GM13976 (cell line): Measurements from ENCODE around the gene CAPZB.

Experiments
- DNase-seq: peaks from one replicate; pipeline ENCODE4 v3.0.0; 2012; ENCODE audit warnings: low spot score
- in situ Hi-C: fragments of 300-500 bp; cut with MboI; formaldehyde crosslinking; loops from one replicate; pipeline ENCODE4 v1.12.0; 2022; ENCODE audit warnings: low sequenced_read_pairs, mixed read lengths, inconsistent platforms; ENCODE audit not compliant: unreplicated experiment
- TF ChIP-seq, protein P1 (sequence below): IDR thresholded peaks from 2 replicates; pipeline ENCODE4 v1.5.1; 2012; ENCODE audit warnings: borderline replicate concordance, mild to moderate bottlenecking; ENCODE audit not compliant: insufficient read depth; ENCODE audit errors: extremely low read depth, missing control alignments, control extremely low read depth

Gene CAPZB

DNA sequence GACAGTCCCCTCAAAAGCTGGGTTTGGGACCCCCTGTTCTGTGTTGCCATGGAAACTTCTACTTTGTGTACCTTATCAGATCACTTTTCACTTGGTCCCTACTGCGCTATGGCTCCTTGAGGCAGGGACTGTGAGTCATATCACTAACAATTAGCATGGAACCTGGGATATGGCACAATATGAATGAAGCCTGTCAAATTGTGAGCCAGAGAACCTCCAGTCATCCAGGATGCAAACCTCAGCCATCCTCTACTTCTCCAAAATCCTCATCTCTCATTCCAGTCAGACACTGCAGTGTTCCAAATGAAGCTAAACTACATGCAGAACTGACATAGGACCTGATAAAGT, 11.2 kb upstream of the CAPZB start:
- TF ChIP-seq, protein P1, sequence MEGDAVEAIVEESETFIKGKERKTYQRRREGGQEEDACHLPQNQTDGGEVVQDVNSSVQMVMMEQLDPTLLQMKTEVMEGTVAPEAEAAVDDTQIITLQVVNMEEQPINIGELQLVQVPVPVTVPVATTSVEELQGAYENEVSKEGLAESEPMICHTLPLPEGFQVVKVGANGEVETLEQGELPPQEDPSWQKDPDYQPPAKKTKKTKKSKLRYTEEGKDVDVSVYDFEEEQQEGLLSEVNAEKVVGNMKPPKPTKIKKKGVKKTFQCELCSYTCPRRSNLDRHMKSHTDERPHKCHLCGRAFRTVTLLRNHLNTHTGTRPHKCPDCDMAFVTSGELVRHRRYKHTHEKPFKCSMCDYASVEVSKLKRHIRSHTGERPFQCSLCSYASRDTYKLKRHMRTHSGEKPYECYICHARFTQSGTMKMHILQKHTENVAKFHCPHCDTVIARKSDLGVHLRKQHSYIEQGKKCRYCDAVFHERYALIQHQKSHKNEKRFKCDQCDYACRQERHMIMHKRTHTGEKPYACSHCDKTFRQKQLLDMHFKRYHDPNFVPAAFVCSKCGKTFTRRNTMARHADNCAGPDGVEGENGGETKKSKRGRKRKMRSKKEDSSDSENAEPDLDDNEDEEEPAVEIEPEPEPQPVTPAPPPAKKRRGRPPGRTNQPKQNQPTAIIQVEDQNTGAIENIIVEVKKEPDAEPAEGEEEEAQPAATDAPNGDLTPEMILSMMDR, result no peak
- DNase-seq, result no peak
- in situ Hi-C loops, result no loop called here

DNA sequence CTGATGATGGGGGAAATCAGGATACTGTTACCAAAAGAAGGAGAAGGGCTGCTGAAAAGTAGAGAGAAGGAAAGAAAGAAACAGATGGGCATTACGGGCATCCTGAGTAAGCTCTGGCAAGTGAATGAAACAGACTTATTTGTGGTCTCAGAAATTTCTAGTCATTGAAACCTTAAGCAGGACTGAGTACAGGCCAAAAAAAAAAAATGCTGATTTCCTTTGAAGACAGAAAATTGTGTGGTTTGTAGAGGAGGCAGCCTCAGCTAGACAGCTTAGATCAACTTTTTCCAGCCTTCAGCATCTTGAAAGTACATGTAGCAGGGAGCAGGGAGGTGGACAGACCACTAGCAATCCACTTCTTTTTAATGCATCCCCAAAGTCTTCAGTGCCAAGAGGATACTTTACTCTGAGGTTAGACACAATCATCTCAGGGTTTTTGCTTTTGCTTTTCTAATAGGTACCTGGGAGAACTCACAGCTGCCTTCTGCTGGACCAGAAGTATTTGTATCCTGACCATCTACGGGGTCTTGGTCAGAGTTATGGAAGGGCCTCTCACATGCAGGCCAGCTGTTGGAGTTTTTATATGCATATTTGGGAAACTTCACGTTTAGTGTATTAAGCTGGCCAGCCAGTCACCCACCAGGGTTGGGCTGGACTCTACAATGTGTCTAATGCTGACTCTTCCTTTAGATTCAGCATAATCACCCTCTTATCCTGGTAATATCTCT, 10.6 kb upstream of the CAPZB start:
- no peak for DNase-seq
- TF ChIP-seq, protein P1, result no peak
- in situ Hi-C loops, result no loop called here

DNA sequence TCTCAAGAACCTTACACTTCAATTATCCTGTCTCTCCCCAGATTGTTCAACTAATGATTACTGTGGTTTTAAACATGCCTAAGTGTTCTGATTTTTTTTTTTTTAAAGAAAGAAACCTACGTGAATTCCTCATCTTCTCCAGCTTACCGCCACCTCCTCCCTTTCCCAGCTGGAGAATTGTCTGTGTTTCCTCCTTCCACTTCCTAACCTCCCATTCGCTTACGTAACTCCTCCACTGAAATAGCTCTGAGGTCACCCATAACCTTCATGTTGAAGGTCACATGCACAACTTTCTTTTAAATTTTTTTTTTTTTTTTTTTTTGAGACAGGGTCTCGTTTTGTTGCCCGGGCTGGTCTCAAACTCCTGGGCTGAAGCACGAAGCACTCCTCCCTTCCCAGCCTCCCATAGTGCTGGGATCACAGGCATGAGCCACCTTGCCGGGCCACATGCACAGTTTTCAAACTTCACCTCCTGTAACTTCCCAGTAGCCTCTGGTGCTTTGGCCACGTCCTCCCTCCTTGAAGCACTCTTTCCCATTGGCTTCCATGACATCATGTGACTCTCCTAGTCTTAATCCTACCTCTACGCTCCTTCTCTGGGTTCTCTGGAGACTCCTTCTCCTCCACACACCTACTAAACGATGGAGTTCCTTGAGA, 9.8 kb upstream of the CAPZB start:
- DNase-seq, result no peak
- TF ChIP-seq, protein P1, result no peak
- in situ Hi-C loops, result no loop called here

DNA sequence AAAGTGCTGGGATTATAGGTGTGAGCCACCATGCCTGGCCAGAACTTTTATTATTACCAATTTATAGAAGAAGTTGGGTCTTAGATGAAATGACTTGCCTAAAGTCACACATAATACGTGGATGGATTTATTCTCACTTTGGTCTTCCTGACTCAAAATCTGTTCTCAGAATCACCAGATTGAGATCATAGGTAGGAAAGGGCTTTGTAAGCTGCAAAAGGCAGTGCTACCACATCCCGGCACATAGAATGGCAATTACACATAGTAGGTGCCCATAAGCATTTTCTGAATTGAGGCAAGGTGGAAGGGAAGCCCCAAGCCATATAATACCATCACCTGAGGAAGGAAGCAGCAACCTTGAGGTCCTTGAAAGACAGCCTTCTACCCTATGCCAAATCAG, 8.2 kb upstream of the CAPZB start:
- no peak for DNase-seq
- in situ Hi-C loops, result no loop called here
- TF ChIP-seq, protein P1, result no peak

DNA sequence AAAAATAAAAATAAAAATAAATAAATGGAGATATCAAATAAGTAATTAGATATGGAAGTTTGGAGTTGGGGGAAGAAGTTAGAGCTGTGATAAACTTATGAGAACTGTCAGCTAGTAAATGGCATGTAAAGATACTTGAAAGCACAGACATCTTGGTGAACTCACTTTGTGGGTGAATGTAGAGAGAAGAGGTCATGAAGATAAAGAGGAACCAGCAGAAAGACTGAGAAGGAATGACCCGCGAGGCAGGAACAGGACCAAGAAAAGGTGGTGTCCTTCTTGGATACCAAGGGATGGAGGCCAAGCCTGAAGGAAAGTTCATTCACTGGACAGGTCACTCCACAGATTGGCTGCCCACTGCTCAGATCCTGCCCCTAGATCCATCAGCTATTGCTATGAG, 4.7 kb upstream of the CAPZB start:
- in situ Hi-C loops, result no loop called here
- DNase-seq, result no peak

DNA sequence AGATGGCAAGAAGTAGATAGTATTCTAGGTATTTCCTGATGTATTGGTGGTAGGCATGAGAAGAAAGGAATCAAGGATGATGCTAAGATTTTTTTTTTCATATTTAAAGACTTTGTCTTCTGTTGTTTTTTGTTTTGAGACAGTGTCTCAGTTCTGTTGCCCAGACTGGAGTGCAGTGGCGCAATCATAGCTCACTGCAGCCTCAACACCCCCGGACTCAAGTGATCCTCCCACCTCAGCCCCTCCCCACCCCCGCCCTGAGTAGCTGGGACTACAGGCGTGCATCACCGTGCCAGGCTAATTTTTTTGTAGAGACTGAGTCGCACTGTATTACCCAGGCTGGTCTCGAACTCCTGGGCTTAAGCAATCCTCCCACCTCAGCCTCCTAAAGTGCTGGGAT, 2.8 kb upstream of the CAPZB start:
- in situ Hi-C loops, result no loop called here
- TF ChIP-seq, protein P1, result no peak
- DNase-seq, result no peak

More for the DNA sequence above, 4.7 kb upstream of the CAPZB start:
- TF ChIP-seq, protein P1, result no peak
